LNCAP (cell line): ENCODE measurements around the gene ELK1.

Experiments
- CTCF ChIP-seq: fragments of 450-650 bp; IDR thresholded peaks from 2 replicates; pipeline ENCODE4 v1.5.1; 2017; ENCODE audit warnings: mild to moderate bottlenecking

The ELK1 gene

GRCh38 chrX:47649781-47650163, 591 bp downstream of the ELK1 start:
- no peak for TF ChIP-seq CTCF

DNA sequence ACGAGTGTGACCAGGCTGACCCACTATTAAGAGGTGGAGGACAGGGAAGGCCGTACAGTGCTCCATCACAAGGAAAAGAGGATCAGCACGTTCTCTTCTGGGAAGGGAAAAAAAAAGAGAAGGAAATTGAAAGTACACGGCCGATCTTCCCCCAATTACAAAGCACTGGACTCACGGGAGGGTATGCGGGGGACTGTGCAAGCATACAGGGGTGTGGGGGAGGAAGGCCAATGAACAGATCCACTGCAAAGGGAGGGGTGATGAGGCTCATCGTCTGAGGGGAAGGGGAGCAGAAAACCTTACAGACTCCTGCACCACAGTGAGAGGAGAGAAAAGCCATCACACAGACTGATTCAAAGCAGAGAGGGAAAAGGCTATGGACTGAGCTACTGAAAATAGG, 1.1 kb downstream of the ELK1 start:
- no peak for TF ChIP-seq CTCF

DNA sequence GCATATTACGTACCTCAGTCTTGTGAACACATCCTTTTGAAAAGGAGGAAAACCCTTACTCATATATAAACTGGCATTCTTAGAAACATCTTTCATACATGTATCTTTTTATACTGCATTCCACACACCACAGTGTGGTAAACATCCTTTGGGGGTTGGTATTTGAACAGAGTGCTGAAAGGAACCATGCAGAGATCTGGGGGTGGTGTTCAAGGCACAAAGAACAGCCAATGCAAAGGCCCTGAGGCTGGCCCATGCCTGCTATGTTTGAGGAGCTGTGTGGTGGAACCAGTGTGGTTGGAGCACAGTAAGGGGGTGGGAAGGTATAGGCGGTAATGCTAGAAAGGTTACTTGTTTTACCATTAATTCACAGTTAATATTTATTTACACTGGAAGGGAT, 2.0 kb downstream of the ELK1 start:
- TF ChIP-seq CTCF = no peak

- no peak for TF ChIP-seq CTCF
Measured at GRCh38 chrX:47646636-47647035, 3.7 kb downstream of the ELK1 start.

- no peak for TF ChIP-seq CTCF
Measured at GRCh38 chrX:47645530-47645929, 4.8 kb downstream of the ELK1 start.

DNA sequence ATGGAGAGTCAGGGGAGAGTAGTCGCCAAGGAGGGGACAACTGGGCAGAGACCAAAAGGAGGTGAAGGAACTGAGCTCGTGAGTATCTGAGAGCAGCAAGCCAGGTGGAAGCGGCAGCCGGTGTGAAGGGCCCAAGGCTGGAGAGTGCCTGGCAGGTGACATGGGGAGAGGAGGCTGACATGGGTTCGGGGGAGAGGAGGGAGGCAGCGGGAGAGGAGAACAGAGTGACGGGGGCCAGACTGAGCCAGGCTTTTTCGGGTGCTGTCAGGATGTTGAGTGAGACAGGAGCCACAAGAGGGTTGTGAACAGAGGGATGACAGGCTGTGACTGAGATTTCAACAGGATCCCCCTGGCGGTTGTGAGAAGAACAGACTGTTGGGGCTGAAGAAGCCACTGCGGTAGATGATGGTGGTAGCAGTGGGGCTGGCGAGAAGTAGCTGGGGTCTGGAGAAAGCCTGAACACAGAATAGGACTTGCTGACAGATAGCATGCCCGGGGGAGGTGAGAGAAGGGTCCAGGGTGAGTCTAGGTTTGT, 5.7 kb downstream of the ELK1 start:
- peak; percentile 16; the same call in 1 of the 2 replicates for TF ChIP-seq CTCF

- no peak for TF ChIP-seq CTCF
Measured at GRCh38 chrX:47643926-47644325, 6.4 kb downstream of the ELK1 start.

DNA sequence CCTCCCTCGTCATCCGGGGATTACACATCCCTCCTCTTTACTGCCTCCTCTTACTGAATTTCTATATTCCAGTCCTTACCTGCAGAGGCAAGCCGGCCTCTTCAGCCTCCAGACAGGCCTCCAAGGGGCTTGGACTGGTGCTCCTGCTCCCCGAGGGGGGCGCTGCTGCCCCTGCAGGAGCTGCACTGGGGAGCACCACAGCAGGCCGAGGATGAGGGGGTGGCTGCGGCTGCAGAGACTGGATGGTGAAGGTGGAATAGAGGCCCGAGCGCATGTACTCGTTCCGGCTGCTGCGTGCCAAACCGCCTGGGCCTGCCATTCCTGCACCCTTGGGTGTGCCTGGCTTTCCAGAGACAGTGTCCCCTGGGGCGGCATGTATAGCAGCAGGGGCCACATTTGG, 11.5 kb downstream of the ELK1 start:
- TF ChIP-seq CTCF = no peak
